Measurements from ENCODE around the gene ZNF668.

The ZNF668 gene

DNA sequence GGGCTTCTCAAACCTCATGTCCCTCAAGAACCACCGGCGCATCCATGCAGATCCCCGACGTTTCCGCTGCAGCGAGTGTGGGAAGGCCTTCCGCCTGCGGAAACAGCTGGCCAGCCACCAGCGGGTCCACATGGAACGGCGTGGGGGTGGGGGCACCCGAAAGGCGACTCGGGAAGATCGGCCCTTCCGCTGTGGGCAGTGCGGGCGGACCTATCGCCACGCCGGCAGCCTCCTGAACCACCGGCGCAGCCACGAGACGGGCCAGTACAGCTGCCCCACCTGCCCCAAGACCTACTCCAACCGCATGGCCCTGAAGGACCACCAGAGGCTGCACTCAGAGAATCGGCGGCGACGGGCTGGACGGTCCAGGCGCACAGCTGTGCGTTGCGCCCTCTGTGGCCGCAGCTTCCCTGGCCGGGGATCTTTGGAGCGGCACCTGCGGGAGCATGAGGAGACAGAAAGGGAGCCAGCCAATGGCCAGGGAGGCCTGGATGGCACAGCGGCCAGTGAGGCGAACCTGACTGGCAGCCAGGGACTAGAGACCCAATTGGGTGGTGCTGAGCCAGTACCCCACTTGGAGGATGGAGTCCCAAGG, 6.1 kb upstream of the ZNF668 start:
- no peaks in the 10 kb centered on the region for H3K4me1 ChIP-seq (ENCODE audit: low read length)
- no peak for DNase-seq
- H3K9me3 ChIP-seq (replicated peaks; ENCODE audit: insufficient read depth, low read length) = no peaks in the 10 kb centered on the region
- H3K4me3 ChIP-seq (ENCODE audit: low read length) = no peak overlapping the region
- H3K4me2 ChIP-seq (ENCODE audit: low read depth, low read length) = no peak overlapping the region
- peaks cover 52% of the 10 kb centered on the region for H3K79me2 ChIP-seq (ENCODE audit: low read length)
- H3K9ac ChIP-seq (ENCODE audit: low read length) = no peak overlapping the region
- H3K27me3 ChIP-seq (replicated peaks; ENCODE audit: insufficient read depth, low read length) = no peaks in the 10 kb centered on the region
- no peaks in the 10 kb centered on the region for H3K9me2 ChIP-seq (replicated peaks; ENCODE audit: insufficient read depth, low read length)
- H3F3A ChIP-seq (ENCODE audit: insufficient read depth, low read length) = 0 out of 2 replicates have a peak, but pooled peaks cover 4% of the 10 kb centered on the region
- no peaks in the 10 kb centered on the region for H4K20me1 ChIP-seq (ENCODE audit: insufficient read depth, low read length)
- TF ChIP-seq, protein P1, sequence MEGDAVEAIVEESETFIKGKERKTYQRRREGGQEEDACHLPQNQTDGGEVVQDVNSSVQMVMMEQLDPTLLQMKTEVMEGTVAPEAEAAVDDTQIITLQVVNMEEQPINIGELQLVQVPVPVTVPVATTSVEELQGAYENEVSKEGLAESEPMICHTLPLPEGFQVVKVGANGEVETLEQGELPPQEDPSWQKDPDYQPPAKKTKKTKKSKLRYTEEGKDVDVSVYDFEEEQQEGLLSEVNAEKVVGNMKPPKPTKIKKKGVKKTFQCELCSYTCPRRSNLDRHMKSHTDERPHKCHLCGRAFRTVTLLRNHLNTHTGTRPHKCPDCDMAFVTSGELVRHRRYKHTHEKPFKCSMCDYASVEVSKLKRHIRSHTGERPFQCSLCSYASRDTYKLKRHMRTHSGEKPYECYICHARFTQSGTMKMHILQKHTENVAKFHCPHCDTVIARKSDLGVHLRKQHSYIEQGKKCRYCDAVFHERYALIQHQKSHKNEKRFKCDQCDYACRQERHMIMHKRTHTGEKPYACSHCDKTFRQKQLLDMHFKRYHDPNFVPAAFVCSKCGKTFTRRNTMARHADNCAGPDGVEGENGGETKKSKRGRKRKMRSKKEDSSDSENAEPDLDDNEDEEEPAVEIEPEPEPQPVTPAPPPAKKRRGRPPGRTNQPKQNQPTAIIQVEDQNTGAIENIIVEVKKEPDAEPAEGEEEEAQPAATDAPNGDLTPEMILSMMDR (IDR thresholded peaks at IDR 0.05; ENCODE audit: low read length) = no peak
- no peak for TF ChIP-seq EZH2phosphoT487 (IDR thresholded peaks at IDR 0.05; ENCODE audit: low read length)
- no peaks in the 10 kb centered on the region for H3K36me3 ChIP-seq (replicated peaks; ENCODE audit: insufficient read depth, low read length)
- H2AFZ ChIP-seq (ENCODE audit: low read length) = no peak overlapping the region
- no peak overlapping the region for H3K27ac ChIP-seq (ENCODE audit: low read length)

DNA sequence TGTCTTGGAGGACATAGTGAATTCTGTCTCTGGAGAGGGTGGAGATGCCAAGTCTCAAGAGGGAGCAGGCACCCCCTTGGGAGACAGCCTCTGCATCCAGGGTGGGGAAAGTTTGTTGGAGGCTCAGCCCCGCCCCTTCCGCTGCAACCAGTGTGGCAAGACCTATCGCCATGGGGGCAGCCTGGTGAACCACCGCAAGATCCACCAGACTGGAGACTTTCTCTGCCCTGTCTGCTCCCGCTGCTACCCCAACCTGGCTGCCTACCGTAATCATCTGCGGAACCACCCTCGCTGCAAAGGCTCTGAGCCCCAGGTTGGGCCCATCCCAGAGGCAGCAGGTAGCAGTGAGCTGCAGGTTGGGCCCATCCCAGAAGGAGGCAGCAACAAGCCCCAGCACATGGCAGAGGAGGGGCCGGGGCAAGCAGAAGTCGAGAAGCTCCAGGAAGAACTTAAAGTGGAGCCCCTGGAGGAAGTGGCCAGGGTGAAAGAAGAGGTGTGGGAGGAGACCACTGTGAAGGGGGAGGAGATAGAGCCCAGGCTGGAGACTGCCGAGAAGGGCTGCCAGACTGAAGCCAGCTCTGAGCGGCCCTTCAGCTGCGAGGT, 5.4 kb upstream of the ZNF668 start:
- TF ChIP-seq EZH2phosphoT487 (IDR thresholded peaks at IDR 0.05; ENCODE audit: low read length) = no peak
- TF ChIP-seq, protein P1 (IDR thresholded peaks at IDR 0.05; ENCODE audit: low read length) = no peak
- no peak for TF ChIP-seq EZH2 (optimal IDR thresholded peaks at IDR 0.05; ENCODE audit: low read depth, low read length)
- no peak overlapping the region for H3K27ac ChIP-seq (ENCODE audit: low read length)
- H3K79me2 ChIP-seq (ENCODE audit: low read length) = peaks cover 59% of the 10 kb centered on the region
- no peaks in the 10 kb centered on the region for H3K4me1 ChIP-seq (ENCODE audit: low read length)
- H3K4me2 ChIP-seq (ENCODE audit: low read depth, low read length) = no peak overlapping the region
- H2AFZ ChIP-seq (ENCODE audit: low read length) = no peak overlapping the region
- H4K20me1 ChIP-seq (ENCODE audit: insufficient read depth, low read length) = no peaks in the 10 kb centered on the region
- DNase-seq = no peak
- no peaks in the 10 kb centered on the region for H3K36me3 ChIP-seq (replicated peaks; ENCODE audit: insufficient read depth, low read length)
- 0 out of 2 replicates have a peak, but pooled peaks cover 4% of the 10 kb centered on the region for H3F3A ChIP-seq (ENCODE audit: insufficient read depth, low read length)
- no peak overlapping the region for H3K4me3 ChIP-seq (ENCODE audit: low read length)
- H3K9me3 ChIP-seq (replicated peaks; ENCODE audit: insufficient read depth, low read length) = no peaks in the 10 kb centered on the region
- no peaks in the 10 kb centered on the region for H3K27me3 ChIP-seq (replicated peaks; ENCODE audit: insufficient read depth, low read length)
- H3K9me2 ChIP-seq (replicated peaks; ENCODE audit: insufficient read depth, low read length) = no peaks in the 10 kb centered on the region
- H3K9ac ChIP-seq (ENCODE audit: low read length) = no peak overlapping the region

DNA sequence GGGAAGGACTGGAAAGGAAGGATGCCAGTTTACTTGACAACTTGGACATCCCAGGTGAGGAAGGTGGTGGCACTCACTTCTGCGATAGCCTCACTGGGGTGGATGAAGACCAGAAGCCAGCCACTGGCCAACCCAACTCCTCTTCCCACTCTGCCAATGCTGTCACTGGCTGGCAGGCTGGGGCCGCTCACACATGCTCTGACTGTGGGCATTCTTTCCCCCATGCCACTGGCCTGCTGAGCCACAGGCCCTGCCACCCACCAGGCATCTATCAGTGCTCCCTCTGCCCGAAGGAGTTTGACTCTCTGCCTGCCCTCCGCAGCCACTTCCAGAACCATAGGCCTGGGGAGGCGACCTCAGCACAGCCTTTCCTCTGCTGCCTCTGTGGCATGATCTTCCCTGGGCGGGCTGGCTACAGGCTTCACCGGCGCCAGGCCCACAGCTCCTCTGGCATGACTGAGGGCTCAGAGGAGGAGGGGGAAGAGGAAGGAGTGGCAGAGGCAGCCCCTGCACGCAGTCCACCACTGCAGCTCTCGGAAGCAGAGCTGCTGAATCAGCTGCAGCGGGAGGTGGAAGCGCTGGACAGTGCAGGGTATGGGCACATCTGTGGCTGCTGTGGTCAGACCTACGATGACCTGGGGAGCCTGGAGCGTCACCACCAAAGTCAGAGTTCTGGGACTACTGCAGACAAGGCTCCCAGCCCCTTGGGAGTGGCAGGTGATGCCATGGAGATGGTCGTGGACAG, 4.7 kb upstream of the ZNF668 start:
- Histone ChIP-seq H3K27me3 (replicated peaks; ENCODE audit: insufficient read depth, low read length) (no peaks in the 10 kb centered on the region), H3K27ac (ENCODE audit: low read length) (no peak overlapping the region), H3F3A (ENCODE audit: insufficient read depth, low read length) (peaks cover 6% of the 10 kb centered on the region), H3K9me3 (replicated peaks; ENCODE audit: insufficient read depth, low read length) (no peaks in the 10 kb centered on the region), H3K79me2 (ENCODE audit: low read length) (peaks cover 61% of the 10 kb centered on the region), H3K4me3 (ENCODE audit: low read length) (no peak overlapping the region), H2AFZ (ENCODE audit: low read length) (no peak overlapping the region), H4K20me1 (ENCODE audit: insufficient read depth, low read length) (no peaks in the 10 kb centered on the region), H3K4me1 (ENCODE audit: low read length) (no peaks in the 10 kb centered on the region), H3K9ac (ENCODE audit: low read length) (no peak overlapping the region), H3K9me2 (replicated peaks; ENCODE audit: insufficient read depth, low read length) (no peaks in the 10 kb centered on the region), H3K36me3 (replicated peaks; ENCODE audit: insufficient read depth, low read length) (no peaks in the 10 kb centered on the region), H3K4me2 (ENCODE audit: low read depth, low read length) (no peak overlapping the region)
- no peak for DNase-seq
- TF ChIP-seq EZH2phosphoT487 (IDR thresholded peaks at IDR 0.05; ENCODE audit: low read length) (no peak), EZH2 (optimal IDR thresholded peaks at IDR 0.05; ENCODE audit: low read depth, low read length) (no peak)
- TF ChIP-seq, protein P1 (IDR thresholded peaks at IDR 0.05; ENCODE audit: low read length) = no peak
